ENCODE data around the gene SF3A2. TPM values are rescaled to one million over a fixed set of nuclear protein-coding genes. Genes with fewer than 3 reads are reported as not detected.

The SF3A2 gene
- total RNA-seq, 1 donor from 2014 or later: 147 TPM

GRCh38 chr19:2239771-2240770 lies 3.4 kb downstream of the SF3A2 start:
- intact Hi-C loops (cut with micrococcal nuclease): loop anchor here (5.0 kb wide), 3 partner anchors 88 to 372 kb away; partner anchors contain the start of genes AP3D1, IZUMO4 and MOB3A

GRCh38 chr19:2240881-2241760 lies 4.5 kb downstream of the SF3A2 start:
- intact Hi-C loops (cut with micrococcal nuclease): no loop called here

- intact Hi-C loops (cut with micrococcal nuclease): no loop called here
Measured at GRCh38 chr19:2242092-2242537, 5.5 kb downstream of the SF3A2 start.

- intact Hi-C loops (cut with micrococcal nuclease): no loop called here
Measured at GRCh38 chr19:2242816-2243215, 6.2 kb downstream of the SF3A2 start.

- intact Hi-C loops (cut with micrococcal nuclease): no loop called here
Measured at GRCh38 chr19:2243274-2244124, 6.9 kb downstream of the SF3A2 start.

- intact Hi-C loops (cut with micrococcal nuclease): no loop called here
Measured at GRCh38 chr19:2244125-2244411, 7.4 kb downstream of the SF3A2 start.

- intact Hi-C loops (cut with micrococcal nuclease): no loop called here
Measured at GRCh38 chr19:2244486-2244885, 7.9 kb downstream of the SF3A2 start.

- intact Hi-C loops (cut with micrococcal nuclease): no loop called here
Measured at GRCh38 chr19:2245273-2245672, 8.6 kb downstream of the SF3A2 start.

- intact Hi-C loops (cut with micrococcal nuclease): no loop called here
Measured at GRCh38 chr19:2246014-2246620, 9.5 kb downstream of the SF3A2 start.

GRCh38 chr19:2246801-2247361 lies 10.3 kb downstream of the SF3A2 start:
- intact Hi-C loops (cut with micrococcal nuclease): no loop called here

GRCh38 chr19:2247433-2248101 lies 10.9 kb downstream of the SF3A2 start:
- intact Hi-C loops (cut with micrococcal nuclease): no loop called here

- intact Hi-C loops (cut with micrococcal nuclease): no loop called here
Measured at GRCh38 chr19:2248136-2249009, 11.7 kb downstream of the SF3A2 start.

- intact Hi-C loops (cut with micrococcal nuclease): no loop called here
Measured at GRCh38 chr19:2249010-2249866, 12.6 kb downstream of the SF3A2 start, which contains the start of gene AMH. AMH (plus strand) TSS chr19:2249323; CDS start chr19:2249333, 10 bp downstream.

GRCh38 chr19:2249880-2250765 lies 13.5 kb downstream of the SF3A2 start:
- intact Hi-C loops (cut with micrococcal nuclease): no loop called here

- intact Hi-C loops (cut with micrococcal nuclease): no loop called here
Measured at GRCh38 chr19:2250766-2251105, 14.1 kb downstream of the SF3A2 start.

- intact Hi-C loops (cut with micrococcal nuclease): no loop called here
Measured at GRCh38 chr19:2251106-2252054, 14.8 kb downstream of the SF3A2 start.

Data from T-helper 2 cell treated with Interferon-gamma antibody and Interleukin-4, amounts not matched to agents 100 ng/mL and 5 ng/mL, for 36 hours (primary cell).